ENCODE results near the gene TRAF3IP1.
A peak's percentile ranks its signal among the peaks of the same experiment; 100 is the strongest.
"Not testable (repeated sequence)": the region's sequence is repeated elsewhere in the genome, so short reads cannot be mapped to it uniquely, and the experiment has no call there.

The TRAF3IP1 gene, protein sequence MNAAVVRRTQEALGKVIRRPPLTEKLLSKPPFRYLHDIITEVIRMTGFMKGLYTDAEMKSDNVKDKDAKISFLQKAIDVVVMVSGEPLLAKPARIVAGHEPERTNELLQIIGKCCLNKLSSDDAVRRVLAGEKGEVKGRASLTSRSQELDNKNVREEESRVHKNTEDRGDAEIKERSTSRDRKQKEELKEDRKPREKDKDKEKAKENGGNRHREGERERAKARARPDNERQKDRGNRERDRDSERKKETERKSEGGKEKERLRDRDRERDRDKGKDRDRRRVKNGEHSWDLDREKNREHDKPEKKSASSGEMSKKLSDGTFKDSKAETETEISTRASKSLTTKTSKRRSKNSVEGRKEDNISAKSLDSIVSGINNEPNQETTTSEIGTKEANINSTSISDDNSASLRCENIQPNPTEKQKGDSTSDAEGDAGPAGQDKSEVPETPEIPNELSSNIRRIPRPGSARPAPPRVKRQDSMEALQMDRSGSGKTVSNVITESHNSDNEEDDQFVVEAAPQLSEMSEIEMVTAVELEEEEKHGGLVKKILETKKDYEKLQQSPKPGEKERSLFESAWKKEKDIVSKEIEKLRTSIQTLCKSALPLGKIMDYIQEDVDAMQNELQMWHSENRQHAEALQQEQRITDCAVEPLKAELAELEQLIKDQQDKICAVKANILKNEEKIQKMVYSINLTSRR

DNA sequence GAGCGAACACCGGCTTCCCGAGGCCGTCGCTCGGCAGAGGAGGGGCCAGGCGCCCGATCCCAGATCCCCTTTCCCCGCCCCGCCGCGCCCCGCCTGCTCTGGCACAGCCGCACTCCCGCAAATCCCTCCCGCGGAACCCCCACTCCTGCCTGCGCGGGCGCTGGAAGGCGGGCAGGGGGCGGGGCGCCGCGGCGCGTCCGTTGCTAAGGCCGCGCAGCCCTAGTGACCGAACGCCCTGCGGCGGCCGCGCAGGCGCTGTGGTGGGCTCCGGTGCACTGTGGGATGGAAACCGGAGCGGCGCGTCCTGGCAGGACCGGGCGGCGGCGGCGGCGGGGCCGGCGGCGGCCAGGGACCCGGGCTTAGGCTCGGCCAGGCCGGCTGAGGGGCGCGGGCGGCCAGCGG is at the start of gene TRAF3IP1:
Gene TRAF3IP1, plus strand, starts transcription at position 273 of the 402 bp plus-strand sequence. CDS start 145 bp downstream, outside the sequence.
- TF ChIP-seq, protein P1, sequence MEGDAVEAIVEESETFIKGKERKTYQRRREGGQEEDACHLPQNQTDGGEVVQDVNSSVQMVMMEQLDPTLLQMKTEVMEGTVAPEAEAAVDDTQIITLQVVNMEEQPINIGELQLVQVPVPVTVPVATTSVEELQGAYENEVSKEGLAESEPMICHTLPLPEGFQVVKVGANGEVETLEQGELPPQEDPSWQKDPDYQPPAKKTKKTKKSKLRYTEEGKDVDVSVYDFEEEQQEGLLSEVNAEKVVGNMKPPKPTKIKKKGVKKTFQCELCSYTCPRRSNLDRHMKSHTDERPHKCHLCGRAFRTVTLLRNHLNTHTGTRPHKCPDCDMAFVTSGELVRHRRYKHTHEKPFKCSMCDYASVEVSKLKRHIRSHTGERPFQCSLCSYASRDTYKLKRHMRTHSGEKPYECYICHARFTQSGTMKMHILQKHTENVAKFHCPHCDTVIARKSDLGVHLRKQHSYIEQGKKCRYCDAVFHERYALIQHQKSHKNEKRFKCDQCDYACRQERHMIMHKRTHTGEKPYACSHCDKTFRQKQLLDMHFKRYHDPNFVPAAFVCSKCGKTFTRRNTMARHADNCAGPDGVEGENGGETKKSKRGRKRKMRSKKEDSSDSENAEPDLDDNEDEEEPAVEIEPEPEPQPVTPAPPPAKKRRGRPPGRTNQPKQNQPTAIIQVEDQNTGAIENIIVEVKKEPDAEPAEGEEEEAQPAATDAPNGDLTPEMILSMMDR (IDR thresholded peaks at IDR 0.05) = no peak
- TF ChIP-seq ZFX (IDR thresholded peaks at IDR 0.05; ENCODE audit: borderline replicate concordance) = no peak
- H3K27ac ChIP-seq = peak within 1 kb of the TSS; percentile 45

DNA sequence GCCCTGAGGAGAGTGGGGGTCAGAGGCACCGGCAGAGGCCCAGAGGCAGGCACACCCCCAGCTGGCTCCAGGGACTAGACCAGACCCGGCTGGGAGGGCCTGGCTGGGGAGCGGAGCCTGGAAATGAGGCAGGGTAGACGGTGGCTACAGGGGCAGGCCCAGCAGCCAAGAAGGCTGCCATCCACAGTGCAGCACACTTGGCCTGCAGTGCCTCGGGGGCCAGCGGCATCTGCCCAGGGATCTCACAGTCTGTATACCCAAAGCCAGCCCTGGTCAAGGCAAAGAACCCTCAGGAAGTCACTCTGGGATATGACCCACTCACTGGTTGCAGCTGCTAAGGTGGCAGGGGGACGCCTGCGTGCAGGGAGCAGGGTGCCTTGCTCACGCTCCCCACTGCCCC is 49.7 kb upstream of the TRAF3IP1 start:
- H3K27ac ChIP-seq = no peak overlapping the region
- TF ChIP-seq, protein P1 (IDR thresholded peaks at IDR 0.05) = no peak
- TF ChIP-seq ZFX (IDR thresholded peaks at IDR 0.05; ENCODE audit: borderline replicate concordance) = no peak

DNA sequence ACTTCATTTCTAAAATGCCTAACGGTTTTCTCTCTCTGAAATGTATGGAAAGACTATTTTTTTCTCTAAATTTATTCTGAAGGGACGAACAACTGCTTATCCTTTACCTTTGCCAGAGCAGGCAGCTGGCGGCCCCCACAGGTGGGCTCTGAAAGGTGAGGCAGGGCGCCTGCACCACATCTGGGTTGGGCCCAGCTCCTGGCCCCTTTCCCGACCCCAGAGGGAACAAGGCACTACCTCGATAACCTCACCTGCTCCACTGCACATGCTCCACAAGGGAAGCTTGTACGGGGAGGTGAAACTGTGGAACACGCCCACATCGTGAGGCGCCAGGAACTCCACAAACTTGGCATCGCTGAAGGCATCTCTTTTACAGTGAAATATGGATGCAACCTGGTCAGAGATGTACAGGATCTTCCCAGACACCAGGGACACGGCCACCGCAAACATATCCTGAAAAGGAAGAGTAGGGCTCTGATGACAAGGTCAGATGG is 49.2 kb upstream of the TRAF3IP1 start:
- no peak for TF ChIP-seq ZFX (IDR thresholded peaks at IDR 0.05; ENCODE audit: borderline replicate concordance)
- TF ChIP-seq, protein P1 (IDR thresholded peaks at IDR 0.05) = no peak
- H3K27ac ChIP-seq = no peak overlapping the region

DNA sequence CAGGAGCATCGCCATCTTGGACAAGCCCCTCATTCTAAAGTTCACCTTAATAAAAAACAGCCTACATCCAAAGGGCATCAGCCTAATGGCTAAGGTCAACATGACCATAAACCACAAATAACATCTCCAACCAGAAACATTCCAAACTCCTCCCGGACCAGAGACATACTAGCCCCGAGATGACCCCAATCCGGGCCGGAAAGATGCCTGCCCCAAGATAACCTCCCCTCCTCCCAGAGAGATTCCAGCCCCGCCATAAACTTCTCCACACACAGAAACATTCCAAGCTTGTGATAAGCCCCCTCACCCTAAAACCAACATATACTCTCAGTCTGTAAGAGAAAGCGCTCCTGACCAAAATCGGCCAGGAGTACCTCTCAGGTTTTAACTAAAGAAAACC is 48.6 kb upstream of the TRAF3IP1 start:
- H3K27ac ChIP-seq = not testable (repeated sequence)

DNA sequence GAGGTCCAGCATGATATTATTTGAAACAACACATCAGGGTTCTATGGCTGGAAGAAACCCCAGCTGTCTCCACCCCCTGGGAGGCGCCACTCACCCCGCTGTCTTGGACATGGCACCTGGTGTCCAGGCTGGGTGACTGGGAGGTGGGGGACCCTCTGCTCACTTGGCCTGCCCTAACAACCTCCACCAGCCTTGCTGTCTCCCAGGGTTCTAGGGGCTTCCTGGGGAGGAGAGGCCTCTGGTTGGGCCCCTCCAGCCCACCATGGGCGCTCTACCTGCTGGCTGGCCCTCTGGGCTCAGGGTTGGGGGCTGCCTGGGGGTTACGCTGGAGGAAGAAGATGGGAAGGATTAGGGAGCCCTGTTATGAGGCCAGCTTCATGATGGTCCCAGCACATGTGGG is 48.2 kb upstream of the TRAF3IP1 start:
- no peak overlapping the region for H3K27ac ChIP-seq
- TF ChIP-seq ZFX (IDR thresholded peaks at IDR 0.05; ENCODE audit: borderline replicate concordance) = no peak
- TF ChIP-seq, protein P1 (IDR thresholded peaks at IDR 0.05) = no peak

DNA sequence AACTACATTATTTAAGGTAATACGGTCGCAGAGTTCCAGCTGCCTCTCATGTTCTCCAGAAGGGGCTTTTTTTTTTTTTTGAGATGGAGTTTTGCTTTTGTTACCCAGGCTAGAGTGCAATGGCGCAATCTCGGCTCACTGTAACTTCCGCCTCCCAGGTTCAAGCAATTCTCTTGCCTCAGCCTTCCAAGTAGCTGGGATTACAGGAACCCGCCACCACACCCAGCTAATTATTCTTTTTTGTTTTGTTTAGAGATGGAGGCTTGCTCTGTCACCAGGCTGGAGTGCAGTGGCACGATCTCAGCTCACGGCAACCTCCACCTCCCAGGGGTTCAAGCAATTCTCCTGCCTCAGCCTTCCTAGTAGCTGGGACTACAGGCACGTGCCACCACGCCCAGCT is 46.9 kb upstream of the TRAF3IP1 start:
- not testable (repeated sequence) for H3K27ac ChIP-seq

DNA sequence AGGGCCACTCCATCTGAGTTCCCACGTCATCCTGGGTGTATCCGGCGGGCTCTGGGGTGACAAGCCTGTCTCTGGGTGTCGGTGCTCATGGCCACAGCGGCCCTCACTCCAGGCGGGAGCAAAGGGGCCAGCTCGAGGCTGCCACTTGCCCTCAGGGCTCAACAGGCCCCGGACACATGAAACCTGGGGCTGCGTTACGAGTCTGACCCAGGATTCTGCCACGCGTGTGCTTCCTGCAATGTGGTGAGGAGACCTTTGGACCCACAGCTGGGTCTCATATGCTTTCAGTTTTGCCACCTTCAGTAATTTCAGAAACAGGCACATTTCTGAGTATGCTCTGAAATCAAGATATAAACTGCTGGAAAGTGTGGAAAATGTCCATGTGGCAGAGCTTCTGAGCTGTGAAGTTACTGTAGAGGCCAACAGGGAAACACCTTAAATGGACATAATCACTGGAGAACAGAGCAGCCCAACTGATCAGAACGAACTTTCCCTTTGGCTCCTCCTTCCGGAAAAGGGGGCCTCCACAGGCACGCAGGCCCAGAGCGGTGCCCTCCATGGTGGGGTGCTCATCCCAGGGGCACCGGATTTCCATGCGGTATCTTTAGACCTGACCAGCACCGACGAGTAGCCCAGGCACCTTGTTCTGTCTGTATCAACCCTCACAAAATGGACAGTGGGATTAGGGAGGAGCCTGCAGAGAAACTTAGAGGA is 46.0 kb upstream of the TRAF3IP1 start:
- no peak for TF ChIP-seq ZFX (IDR thresholded peaks at IDR 0.05; ENCODE audit: borderline replicate concordance)
- TF ChIP-seq, protein P1 (IDR thresholded peaks at IDR 0.05) = no peak
- H3K27ac ChIP-seq = 0 out of 2 replicates have a peak overlapping the region, but pooled peaks have one; percentile 7

DNA sequence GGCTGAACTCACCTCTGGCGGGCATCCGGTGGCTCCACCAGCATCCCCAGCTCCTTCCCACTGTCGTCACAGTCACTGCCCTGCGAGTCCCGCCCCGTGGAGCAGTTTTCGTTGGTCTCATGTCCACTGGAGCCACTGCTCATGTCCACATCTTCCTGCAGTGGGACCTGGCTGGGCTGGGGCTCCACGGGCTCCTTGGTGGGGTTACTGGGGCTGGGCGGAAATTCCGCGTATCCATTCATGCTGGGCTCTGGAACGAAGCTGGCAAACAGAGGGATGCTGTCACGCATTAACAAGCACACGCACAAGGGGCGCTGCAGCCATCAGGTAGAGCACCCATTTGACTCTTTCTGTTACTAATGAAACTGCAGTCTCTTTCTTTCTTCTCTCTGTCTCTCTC is 42.6 kb upstream of the TRAF3IP1 start:
- TF ChIP-seq, protein P1 (IDR thresholded peaks at IDR 0.05) = peak; percentile 27; the same call in 1 of the 2 replicates
- no peak for TF ChIP-seq ZFX (IDR thresholded peaks at IDR 0.05; ENCODE audit: borderline replicate concordance)
- no peak overlapping the region for H3K27ac ChIP-seq
